Measurements from ENCODE around the gene EGFL8. TPM values are rescaled to one million over a fixed set of nuclear protein-coding genes. Genes with fewer than 3 reads are reported as not detected.
A peak's percentile ranks its signal among the peaks of the same experiment; 100 is the strongest.
"Not testable (repeated sequence)": the region's sequence is repeated elsewhere in the genome, so short reads cannot be mapped to it uniquely, and the experiment has no call there.

The EGFL8 gene
- total RNA-seq, 1 experiment from 2014 or later, result 2.8 TPM

GRCh38 chr6:32137454-32137853 is 26.9 kb upstream of the EGFL8 start:
- no peaks in the 10 kb centered on the region for H3K27me3 ChIP-seq
- DNase-seq, result no peak
- no peaks in the 10 kb centered on the region for H3K9me3 ChIP-seq
- H3K4me3 ChIP-seq, result no peak overlapping the region
- H3K36me3 ChIP-seq, result no peaks in the 10 kb centered on the region

- no peaks in the 10 kb centered on the region for H3K9me3 ChIP-seq
- no peak for DNase-seq
These were observed 24.8 kb upstream of the EGFL8 start for GRCh38 chr6:32139590-32139989.

GRCh38 chr6:32140420-32141046 is 23.9 kb upstream of the EGFL8 start:
- no peak overlapping the region for H3K4me3 ChIP-seq
- H3K9me3 ChIP-seq, result no peaks in the 10 kb centered on the region
- DNase-seq, result no peak
- H3K36me3 ChIP-seq, result no peaks in the 10 kb centered on the region
- no peaks in the 10 kb centered on the region for H3K27me3 ChIP-seq

More at GRCh38 chr6:32139590-32139989, 24.8 kb upstream of the EGFL8 start:
- Histone ChIP-seq H3K4me3 (no peak overlapping the region), H3K27me3 (no peaks in the 10 kb centered on the region), H3K36me3 (no peaks in the 10 kb centered on the region)

GRCh38 chr6:32144238-32144637 is 20.2 kb upstream of the EGFL8 start:
- H3K4me3 ChIP-seq, H3K36me3 ChIP-seq, H3K9me3 ChIP-seq, DNase-seq, H3K27me3 ChIP-seq: not testable (repeated sequence)

- no peak for DNase-seq
- H3K27me3 ChIP-seq, result no peaks in the 10 kb centered on the region
- H3K36me3 ChIP-seq, result no peaks in the 10 kb centered on the region
- H3K9me3 ChIP-seq, result no peaks in the 10 kb centered on the region
- H3K4me3 ChIP-seq, result no peak overlapping the region
These were observed 18.1 kb upstream of the EGFL8 start for GRCh38 chr6:32146287-32146686.

- H3K4me3 ChIP-seq, result no peak overlapping the region
- no peaks in the 10 kb centered on the region for H3K27me3 ChIP-seq
- H3K36me3 ChIP-seq, result no peaks in the 10 kb centered on the region
- no peak for DNase-seq
- no peaks in the 10 kb centered on the region for H3K9me3 ChIP-seq
These were observed 17.7 kb upstream of the EGFL8 start for GRCh38 chr6:32146687-32147086.

GRCh38 chr6:32147401-32148132 is 16.8 kb upstream of the EGFL8 start:
- Histone ChIP-seq H3K27me3 (no peaks in the 10 kb centered on the region), H3K4me3 (no peak overlapping the region), H3K36me3 (no peaks in the 10 kb centered on the region), H3K9me3 (no peaks in the 10 kb centered on the region)
- no peak for DNase-seq

- no peaks in the 10 kb centered on the region for H3K9me3 ChIP-seq
- no peak for DNase-seq
- H3K4me3 ChIP-seq, result no peak overlapping the region
These were observed 15.9 kb upstream of the EGFL8 start for GRCh38 chr6:32148289-32149091.

GRCh38 chr6:32149092-32149755 is 15.2 kb upstream of the EGFL8 start:
- no peak for DNase-seq
- Histone ChIP-seq H3K4me3 (no peak overlapping the region), H3K9me3 (no peaks in the 10 kb centered on the region), H3K36me3 (no peaks in the 10 kb centered on the region), H3K27me3 (no peaks in the 10 kb centered on the region)

More at GRCh38 chr6:32148289-32149091, 15.9 kb upstream of the EGFL8 start:
- Histone ChIP-seq H3K36me3 (no peaks in the 10 kb centered on the region), H3K27me3 (no peaks in the 10 kb centered on the region)

GRCh38 chr6:32149932-32150870 is 14.2 kb upstream of the EGFL8 start:
- Histone ChIP-seq H3K36me3 (no peaks in the 10 kb centered on the region), H3K4me3 (no peak overlapping the region), H3K27me3 (no peaks in the 10 kb centered on the region), H3K9me3 (no peaks in the 10 kb centered on the region)
- DNase-seq, result no peak

GRCh38 chr6:32151181-32151862 is 13.1 kb upstream of the EGFL8 start:
- Histone ChIP-seq H3K4me3 (no peak overlapping the region), H3K27me3 (no peaks in the 10 kb centered on the region), H3K9me3 (no peaks in the 10 kb centered on the region), H3K36me3 (no peaks in the 10 kb centered on the region)
- DNase-seq, result no peak

- no peaks in the 10 kb centered on the region for H3K36me3 ChIP-seq
- H3K9me3 ChIP-seq, result no peaks in the 10 kb centered on the region
- no peak within 1 kb of the TSS for H3K4me3 ChIP-seq
- no peaks in the 10 kb centered on the region for H3K27me3 ChIP-seq
- no peak for DNase-seq
These were observed 12.3 kb upstream of the EGFL8 start, which contains the start of gene PRRT1 for GRCh38 chr6:32151863-32152768. Gene PRRT1, minus strand, starts transcription at chr6:32151939. Its CDS starts 112 bp downstream, at chr6:32151827.

- H3K9me3 ChIP-seq, result no peaks in the 10 kb centered on the region
- H3K36me3 ChIP-seq, result no peaks in the 10 kb centered on the region
- peak overlapping the region; percentile 76 for H3K4me3 ChIP-seq
- no peaks in the 10 kb centered on the region for H3K27me3 ChIP-seq
- DNase-seq, result no peak
These were observed 11.4 kb upstream of the EGFL8 start for GRCh38 chr6:32152769-32153563.

Measured in MG63 (cell line).